ENCODE data around the gene ANKRD53.

GRCh38 chr2:70985283-70985688 lies 6.9 kb downstream of the ANKRD53 start:
- no peak for TF ChIP-seq CTCF (IDR thresholded peaks at IDR 0.05)
- no peak for TF ChIP-seq EP300 (IDR thresholded peaks at IDR 0.05)
- TF ChIP-seq POLR2A (IDR thresholded peaks at IDR 0.05), result no peak
- no peak for TF ChIP-seq POLR2AphosphoS5 (IDR thresholded peaks at IDR 0.05)
